HFF-Myc (cell line): ENCODE measurements around the gene TIGD1.
"Not testable (repeated sequence)": the region's sequence is repeated elsewhere in the genome, so short reads cannot be mapped to it uniquely, and the experiment has no call there.

ENCODE experiments used
- DNase-seq: peaks from one replicate; pipeline ENCODE4 v3.0.0-alpha.2; 2011; ENCODE audit warnings: low read depth; ENCODE audit errors: extremely low read depth
- H3K4me3 ChIP-seq: replicated peaks from 2 replicates; pipeline ENCODE4 v1.5.1; 2011; ENCODE audit warnings: low read depth, mild to moderate bottlenecking, control low read depth, low read length
- CTCF ChIP-seq: IDR thresholded peaks from 2 replicates; pipeline ENCODE4 v1.5.1; 2012; ENCODE audit warnings: mild to moderate bottlenecking, low read depth, low read length, control low read depth; ENCODE audit errors: missing control alignments

Gene TIGD1

GRCh38 chr2:232571026-232571474 is 20.7 kb upstream of the TIGD1 start:
- TF ChIP-seq CTCF = no peak
- DNase-seq = peak; percentile 9
- no peak overlapping the region for H3K4me3 ChIP-seq

GRCh38 chr2:232570481-232570880 is 20.1 kb upstream of the TIGD1 start:
- H3K4me3 ChIP-seq, DNase-seq: not testable (repeated sequence)

- no peak for DNase-seq
- TF ChIP-seq CTCF = no peak
- H3K4me3 ChIP-seq = no peak overlapping the region
These were observed 19.2 kb upstream of the TIGD1 start for GRCh38 chr2:232569541-232569940.

- no peak overlapping the region for H3K4me3 ChIP-seq
- DNase-seq = peak; percentile 78
- no peak for TF ChIP-seq CTCF
These were observed 17.8 kb upstream of the TIGD1 start for GRCh38 chr2:232568161-232568560.

GRCh38 chr2:232567721-232568120 is 17.4 kb upstream of the TIGD1 start:
- no peak overlapping the region for H3K4me3 ChIP-seq
- no peak for DNase-seq
- no peak for TF ChIP-seq CTCF

GRCh38 chr2:232563580-232563979 is 13.2 kb upstream of the TIGD1 start:
- no peak overlapping the region for H3K4me3 ChIP-seq
- no peak for TF ChIP-seq CTCF
- DNase-seq = no peak

- no peak overlapping the region for H3K4me3 ChIP-seq
- DNase-seq = no peak
- TF ChIP-seq CTCF = no peak
These were observed 12.3 kb upstream of the TIGD1 start for GRCh38 chr2:232562515-232563151.
